GM19324 (cell line): ENCODE results near the gene ZBTB46.

ENCODE experiments used
- ATAC-seq: cut with Tn5 transposase; IDR thresholded peaks from one replicate; pipeline ENCODE4 v1.9.1; 2021; ENCODE audit warnings: mild to moderate bottlenecking, moderate library complexity; ENCODE audit not compliant: unreplicated experiment, low FRiP score

ZBTB46 gene

DNA sequence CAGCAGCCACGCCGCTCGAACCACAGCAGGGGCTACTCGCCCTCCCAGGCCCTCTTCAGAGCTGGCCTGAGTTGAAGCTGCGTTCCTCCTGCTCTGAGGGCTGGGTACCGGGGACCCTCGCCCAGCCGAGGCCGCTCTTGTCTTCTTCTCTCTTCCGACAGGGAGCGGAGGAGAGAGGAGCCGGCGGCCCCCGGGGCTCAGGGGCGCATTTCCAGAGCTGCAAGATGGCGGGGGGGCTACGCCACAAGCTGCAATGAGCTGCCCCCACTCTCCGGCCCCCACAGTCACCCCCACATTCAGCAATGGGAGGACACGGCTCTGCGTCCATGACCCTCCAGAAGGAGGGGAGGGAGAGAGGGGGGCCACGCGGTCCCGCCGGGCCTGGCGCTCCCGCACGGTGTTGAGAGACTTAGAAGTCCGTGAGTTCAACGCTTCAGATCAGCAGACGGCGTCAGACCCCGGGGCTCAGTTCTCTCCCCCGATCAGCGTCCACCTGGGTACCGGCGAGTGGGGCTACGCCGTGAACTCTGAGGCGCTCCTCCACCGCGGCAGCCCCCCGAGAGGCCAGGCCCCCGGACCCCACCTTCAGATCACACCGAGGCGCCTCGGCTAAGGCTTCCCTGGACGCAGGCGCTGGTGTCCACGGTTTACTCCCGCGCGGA lies 59.9 kb downstream of the ZBTB46 start:
- no peak for ATAC-seq

DNA sequence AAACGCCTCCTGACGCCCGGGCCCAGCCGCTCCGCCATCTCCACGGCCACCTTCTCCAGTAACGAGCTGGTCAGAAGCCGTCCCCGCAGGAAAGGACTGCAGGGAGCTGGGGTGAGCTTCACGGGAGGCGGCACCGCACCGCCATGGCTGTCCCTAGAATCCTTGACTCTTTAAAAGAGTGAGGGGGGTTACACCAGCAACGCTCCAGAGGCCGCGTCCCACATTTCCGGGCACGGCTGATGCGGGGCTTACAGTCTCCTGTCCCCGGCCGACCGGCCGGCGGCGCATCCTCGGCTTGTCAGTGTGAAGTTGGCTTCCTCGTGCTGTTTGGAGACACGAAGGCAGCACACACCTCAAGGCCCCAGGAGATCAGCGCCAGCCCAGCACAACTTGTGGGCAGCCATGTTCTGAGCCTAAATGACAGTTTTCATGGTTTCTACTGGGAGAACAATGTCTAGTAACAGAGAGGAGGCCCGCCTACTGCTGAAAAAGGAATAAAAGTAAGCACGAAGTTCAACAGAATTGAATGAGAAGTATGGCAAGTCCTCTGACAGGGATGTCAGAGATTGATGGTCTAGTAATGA lies 61.1 kb downstream of the ZBTB46 start:
- ATAC-seq = no peak

DNA sequence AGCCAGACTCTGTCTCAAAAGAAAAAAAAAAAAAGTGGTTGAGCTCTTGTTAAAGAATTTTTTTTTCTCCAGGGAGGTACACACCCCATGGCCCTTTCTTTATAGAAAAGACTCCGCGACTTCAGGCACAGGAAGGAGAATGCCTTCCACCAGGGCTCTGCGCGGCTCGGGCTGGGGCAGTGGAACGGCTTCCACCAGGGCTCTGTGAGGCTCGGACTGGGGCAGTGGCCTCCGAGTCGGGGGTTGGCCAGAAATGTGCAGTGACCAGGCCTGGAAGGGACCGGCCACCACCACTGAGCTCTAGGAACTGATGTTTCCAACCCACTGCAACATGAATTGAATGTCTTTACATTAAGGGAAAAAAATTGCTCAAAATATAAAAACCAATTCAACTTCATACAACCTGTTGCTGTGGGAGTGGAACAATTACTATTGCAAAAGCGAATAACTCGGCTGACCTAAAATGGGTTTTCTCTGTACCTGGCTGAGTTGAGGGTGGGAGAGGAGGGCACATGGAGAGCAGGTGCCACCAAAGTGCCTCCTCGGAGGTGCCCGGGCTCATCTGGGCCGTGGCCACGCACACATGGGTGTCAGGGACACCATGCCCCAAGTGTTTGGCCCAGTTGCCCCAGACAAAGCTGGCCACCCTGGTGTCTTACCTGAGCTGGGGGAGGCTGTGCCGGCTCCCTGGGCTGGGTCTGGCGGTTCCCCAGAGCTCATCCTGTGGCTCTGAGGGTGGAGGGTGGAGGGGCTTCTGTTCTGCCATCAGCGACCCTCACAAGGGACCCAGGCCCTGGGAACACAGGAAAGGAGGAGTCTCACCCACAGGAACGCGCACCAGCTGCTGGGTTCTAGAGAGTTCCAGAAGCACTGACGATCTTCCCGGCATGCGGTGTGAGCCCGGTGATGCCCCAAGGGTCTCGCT lies 62.2 kb downstream of the ZBTB46 start:
- ATAC-seq = no peak

DNA sequence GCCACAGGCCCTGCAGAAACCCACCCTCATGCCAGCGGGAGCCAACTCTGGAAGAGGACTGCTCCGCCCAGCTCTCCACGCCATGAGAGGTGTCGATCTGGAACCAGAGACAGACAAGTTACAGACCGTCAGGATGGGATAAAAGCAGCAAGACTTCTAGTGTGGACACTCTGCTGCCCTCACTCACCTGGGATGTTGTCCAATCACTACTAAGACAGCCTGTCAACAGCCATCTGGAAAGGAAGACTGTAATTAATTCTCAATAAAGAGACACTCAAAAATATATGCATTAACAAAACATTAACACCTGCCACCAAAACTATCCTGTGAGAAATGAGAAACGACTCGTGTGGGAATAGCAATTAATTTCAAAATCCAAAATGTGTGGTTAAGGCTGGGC lies 63.2 kb downstream of the ZBTB46 start:
- no peak for ATAC-seq

DNA sequence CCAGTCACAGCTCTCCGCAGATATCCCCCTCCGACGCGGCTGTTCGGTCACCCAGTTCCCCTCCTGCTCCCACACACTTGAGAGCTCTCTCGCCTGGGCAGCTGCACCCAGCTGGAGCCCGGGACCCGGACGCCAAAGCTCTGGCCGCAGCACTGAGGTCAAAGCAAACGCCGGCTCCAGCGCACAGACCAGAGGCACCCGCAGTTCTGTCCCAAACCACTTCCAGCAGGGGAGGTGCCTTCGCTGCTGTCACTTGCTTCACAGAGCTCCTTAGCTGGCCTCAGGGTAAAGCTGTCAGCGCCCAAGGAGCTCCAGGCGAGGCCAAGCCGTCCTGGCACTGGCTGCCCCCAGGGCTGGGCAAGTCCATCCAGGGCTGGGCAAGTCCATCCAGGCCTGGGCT lies 63.6 kb downstream of the ZBTB46 start:
- no peak for ATAC-seq

DNA sequence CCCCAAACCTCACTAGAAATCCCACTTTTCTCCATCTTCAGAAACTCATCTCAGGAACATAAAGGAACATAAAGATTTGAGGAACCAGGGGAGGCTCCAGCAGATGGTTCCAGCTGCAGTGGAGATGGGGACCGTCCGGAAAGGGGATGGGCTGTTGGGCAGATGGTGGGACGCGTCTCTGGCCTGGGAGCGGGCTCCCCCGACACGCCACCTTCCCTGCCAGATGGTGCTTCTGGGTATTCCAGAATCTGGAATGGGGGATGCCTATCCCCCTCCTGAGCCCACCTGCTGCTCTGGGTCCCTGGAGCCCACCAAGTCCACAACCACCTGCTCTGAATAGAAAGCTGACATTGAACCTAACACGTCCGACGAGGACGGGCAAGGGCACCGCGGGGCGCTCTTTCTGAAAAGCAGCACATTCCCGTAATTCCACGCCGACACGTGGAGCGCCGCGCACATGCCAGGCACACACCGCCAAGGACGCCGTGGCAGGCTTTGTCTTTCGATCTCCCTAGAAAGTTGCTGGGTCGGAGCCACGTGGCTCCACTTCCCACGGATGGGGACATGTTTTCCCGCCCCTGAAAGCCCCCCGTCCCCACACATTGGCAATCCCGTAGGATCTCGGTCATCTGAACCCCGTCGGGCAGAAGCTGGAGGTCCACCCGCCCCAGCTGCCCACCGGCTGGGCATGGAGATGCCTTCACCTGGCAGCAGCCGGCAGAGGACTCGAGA lies 64.2 kb downstream of the ZBTB46 start:
- ATAC-seq = no peak

DNA sequence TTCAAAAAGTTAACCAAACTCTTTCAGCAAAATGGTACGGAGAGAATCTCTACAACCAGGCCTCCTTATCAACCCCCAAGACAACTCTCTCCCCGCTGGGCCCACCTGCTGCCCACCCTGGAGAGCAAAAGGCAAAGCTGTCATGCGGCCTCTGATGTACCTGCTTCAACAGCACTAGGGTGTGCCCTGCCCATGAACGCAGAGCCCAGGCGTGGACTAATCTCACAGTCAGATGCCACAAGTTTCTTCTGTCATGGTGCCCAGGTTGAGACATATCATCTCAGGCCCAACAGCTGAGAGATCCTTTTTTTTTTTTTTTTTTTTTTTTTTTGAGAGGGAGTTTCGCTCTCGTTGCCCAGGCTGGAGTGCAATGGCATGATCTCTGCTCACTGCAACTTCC lies 65.2 kb downstream of the ZBTB46 start:
- no peak for ATAC-seq

DNA sequence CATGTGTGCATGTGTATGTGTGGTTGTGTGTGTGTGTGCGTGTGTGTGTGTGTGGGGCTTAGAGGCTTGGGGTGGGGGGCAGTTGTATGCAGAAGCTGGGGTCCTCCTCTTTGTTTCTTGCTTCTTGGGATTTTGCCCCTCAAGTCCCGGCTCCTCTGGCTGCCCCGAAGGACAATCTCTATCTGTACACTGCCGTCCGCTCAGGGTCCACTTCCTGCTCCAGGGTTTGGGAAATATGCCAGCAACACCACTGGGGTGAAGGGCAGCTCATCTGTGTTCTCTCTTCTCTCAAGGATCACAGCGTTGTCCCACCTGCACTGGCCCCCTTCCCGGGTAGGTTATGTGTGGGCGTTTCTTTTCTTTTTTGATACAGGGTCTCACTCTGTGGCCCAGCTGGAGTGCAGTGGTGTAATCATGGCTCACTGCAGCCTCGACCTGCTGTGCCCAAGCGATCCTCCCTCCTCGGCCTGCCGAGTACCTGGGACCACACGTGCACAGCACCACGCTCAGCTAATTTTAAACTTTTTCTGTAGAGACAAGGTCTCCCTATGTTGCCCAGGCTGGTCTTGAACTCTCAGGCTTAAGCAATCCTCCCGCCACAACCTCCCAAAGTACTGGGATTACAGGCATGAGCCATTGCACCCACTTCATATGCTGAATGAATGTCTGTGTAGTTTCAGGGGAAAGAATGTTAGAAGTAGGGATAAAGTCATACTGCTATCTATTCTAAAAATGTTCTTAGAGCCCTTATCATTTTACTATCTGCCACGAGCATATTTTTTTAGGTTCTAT lies 65.8 kb downstream of the ZBTB46 start:
- no peak for ATAC-seq

DNA sequence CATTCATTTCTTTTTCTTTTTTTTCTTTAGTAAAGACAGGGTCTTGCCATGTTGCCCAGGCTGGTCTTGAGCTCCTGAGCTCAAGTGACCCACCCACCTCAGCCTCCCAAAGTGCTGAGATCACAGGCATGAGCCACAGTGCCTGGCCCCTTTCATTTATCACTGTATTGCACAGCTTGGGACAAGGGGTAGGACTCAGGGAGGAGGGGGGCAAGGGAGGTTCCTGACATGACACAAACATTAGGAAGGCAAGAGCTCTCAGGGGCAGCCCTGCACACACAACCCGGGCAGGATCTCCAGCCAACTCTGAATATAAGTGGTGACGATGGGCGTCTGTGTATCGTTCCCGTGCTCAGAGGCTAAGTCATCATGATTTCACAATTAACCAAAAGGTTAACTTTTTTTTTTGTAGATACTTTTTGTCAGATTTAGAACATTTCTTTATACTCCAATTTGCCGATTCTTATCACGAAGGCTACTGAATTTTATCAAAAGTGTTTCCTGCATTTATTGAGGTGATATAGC lies 71.6 kb downstream of the ZBTB46 start:
- no peak for ATAC-seq

DNA sequence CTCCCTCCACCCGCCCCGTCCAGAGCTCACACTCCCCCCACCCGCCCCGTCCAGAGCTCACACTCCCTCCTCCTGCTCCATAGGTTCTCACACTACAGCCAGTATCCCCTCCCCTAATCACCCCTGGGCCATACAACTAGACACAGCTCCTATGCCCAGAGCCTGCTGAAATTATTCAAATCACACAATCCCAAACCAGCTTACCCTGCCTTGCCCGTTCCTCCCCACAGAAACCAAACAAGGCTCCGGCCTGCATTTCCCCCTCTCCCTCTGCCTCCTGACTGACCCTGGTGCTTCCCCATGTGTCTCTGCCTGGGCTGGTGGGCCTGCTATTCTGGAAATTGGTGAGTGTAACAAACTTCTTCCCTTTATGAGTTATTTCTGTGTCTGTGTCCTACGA lies 72.9 kb downstream of the ZBTB46 start:
- ATAC-seq = no peak

DNA sequence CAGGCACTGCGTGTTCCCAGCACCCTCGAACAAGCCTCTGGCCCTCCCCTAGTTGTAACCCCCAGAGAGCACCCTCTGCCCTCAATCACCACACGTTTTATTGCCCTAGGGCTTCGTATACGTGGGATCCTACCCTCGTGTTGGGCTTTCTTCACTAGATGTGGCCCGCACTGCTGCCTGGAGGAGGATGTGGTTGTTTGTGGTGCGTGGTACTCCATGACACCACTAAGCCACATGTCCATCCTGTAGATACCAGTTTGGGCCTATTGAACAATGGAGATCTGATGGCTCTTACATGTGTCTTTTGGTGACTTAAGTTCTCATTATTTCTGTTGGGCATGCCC lies 74.4 kb downstream of the ZBTB46 start:
- no peak for ATAC-seq

DNA sequence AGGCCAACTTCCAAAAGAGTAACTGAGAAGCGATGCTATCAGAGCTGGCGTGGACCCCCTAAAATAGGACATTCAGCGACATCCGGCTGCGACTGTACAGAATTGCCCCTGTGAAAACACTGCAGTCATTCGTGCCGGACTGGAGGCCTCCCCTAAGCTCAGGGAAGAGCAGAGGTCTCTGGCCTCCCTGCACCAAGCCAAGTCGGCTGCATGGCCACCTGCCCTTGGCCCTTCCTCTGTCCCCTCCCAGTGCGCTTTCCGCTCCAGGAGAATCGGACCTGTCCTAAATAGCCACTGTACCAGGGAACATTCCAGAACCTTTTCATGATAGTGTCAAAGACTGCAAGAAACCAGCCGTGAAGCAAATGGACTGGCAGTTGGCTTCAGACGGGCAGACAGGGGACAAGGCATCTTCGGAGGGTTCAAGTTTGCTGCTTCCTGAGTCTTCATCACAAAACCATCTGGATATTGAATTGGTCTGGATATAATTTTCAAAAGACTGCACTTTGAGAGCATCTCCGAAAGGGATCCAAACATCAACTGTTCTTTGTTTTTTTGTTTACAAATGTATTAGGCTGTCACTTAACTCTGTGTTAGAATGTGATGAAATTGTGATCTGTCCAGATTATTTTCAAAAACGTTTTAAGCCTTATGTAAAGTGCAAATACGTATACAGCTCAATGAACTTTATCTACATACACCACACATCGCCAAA lies 75.0 kb downstream of the ZBTB46 start:
- ATAC-seq = no peak

DNA sequence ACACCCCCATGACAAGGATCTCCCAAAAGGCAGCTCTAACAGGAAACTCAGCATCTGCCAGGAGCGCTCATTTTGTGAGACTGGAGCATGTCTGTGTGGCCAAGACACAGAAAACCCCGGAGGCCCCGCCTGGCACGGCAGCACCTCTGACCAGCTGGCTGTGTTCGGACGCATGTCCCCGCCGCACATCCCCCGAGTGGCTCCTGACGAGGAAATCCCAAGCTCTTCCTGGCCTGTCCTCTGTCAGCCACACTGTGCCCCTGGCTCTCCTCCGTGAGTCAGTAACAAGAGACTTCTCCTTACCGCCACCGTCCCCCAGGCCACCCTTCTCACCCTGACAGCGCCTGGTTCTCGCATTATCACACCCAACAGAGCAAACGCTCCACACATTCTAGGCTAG lies 77.1 kb downstream of the ZBTB46 start:
- no peak for ATAC-seq

DNA sequence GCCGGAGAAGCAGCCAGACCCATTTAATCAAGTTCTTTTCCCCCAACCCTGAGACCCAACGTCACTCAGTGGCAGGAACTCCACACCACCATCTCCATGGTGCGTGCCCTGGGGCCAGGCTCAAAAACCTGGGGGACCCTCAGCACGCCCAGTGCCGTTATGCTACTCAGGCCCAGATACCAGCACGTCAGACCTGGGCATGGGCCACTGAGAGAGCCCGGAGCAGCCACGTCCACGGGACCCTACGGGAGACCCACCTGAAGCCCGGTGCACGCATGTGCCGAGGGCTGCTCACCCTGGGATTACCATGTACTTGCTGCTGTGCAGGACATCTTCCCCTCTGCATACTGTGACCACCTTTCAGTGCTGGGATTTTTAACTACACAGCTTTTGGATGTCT lies 77.7 kb downstream of the ZBTB46 start:
- ATAC-seq = no peak

DNA sequence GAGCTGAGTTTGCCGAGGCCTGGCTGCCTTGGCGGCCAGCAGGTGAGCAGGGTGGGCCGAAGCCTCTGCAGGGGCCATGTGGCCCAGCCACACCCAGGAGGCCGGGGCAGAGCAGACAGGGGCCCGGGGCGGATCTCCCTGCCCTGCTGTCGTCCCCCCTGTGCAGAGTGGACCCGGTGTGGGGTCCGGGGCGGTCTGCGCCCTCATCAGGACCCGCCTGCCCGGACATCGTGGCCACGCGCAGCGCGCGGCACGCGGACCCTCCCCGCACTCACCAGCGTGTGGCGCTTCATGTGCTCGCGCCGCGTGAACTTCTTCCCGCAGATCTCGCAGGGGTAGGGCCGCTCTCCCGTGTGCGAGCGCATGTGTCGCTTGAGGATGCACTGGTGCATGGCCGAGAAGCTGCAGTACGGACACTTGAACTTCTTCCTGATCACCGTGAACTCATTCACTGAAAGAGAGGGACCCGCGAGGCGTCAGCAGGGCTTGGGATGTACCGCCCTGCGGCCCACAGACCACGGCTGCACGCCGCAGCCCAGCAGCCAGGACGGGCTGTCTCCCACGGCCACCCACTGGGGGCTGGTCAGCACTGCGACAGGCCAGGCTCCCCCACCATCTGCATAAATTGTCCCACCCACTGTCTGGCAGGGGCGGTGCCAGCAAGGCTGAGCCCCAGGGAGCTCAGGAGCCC lies 78.5 kb downstream of the ZBTB46 start:
- ATAC-seq = no peak

DNA sequence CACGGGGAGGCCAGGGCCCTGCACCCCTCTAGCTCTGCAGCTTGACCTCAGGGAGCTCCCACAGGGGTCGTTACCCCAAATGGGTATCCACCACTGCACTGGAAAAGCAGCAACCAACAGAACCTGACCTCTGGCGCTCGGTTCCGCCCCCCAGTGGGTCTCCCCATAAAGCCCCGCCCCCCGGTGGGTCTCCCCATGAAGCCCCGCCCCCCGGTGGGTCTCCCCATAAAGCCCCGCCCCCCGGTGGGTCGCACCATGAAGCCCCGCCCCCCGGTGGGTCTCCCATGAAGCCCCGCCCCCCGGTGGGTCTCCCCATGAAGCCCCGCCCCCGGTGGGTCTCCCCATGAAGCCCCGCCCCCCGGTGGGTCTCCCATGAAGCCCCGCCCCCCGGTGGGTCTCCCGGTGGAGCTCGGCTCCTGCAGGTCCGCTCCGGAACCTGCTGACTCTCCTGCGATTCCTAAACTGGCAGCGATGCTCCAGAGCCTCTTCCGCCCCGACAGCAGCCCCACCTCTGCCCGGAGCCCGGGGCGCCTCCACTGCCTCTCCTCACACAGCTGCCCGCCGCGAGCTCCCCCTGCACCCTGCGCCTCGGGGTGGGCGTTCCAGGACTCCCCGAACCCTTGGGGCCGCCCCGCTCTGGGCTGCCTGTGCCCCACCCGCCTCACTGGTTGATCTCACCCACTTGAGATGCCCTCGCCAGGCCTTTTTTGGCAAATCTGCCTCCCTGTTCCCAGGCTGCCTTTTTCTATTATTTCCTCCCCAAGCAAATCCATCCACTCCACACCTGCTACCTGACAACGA lies 79.4 kb downstream of the ZBTB46 start:
- no peak for ATAC-seq

DNA sequence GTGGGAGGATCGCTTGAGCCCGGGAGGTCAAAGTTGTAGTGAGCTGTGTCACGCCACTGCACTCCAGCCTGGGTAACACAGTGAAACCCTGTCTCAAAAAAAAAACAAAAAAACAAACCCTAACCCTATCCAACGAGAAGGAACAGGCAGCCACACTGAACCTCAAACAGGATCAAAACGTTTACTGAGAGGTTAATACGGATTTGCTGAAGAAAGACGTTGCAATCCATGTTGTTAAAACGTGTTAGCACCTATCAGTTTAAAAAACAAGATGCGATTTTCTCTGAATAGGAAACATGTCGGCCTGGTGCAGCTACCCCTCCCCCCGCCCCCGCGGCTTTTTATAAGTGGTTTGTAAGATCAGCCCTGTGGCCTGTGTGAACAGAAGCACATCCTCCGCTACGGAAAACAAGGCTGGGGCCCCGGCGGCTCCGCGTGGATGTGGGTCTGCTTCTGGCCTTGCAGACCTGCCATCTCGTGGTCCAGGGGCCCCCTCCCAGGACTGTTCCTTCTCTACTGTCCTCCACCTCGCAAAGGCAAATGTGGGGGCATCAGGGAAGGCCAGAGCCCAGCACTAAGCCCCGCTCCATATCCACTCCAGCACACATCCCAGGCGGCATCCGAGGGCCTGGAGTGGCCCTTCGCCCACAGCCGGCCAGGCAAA lies 80.1 kb downstream of the ZBTB46 start:
- ATAC-seq = no peak
